T-helper 1 cell treated with Interleukin-12 subunit alpha and Interleukin-12 subunit beta and Interleukin-4 antibody, amounts not matched to agents 30 ng/mL and 1 ng/mL, for 36 hours (primary cell): ENCODE results near the gene PPFIA1. TPM values are rescaled to one million over a fixed set of nuclear protein-coding genes. Genes with fewer than 3 reads are reported as not detected.
"Not testable (repeated sequence)": the region's sequence is repeated elsewhere in the genome, so short reads cannot be mapped to it uniquely, and the experiment has no call there.

Experiments used
- intact Hi-C: fragments of 100-400 bp; cut with micrococcal nuclease; formaldehyde crosslinking; loops from one replicate; pipeline ENCODE4 v1.15.1; 2024
- total RNA-seq: library from RNA; stranded (reverse); gene quantifications from 2 replicates; pipeline ENCODE4 v1.2.3, GENCODE V29; 2022

PPFIA1 gene
- total RNA-seq, 1 donor from 2014 or later = 42.1 TPM

GRCh38 chr11:70250876-70251658 lies 19.4 kb upstream of the PPFIA1 start:
- intact Hi-C loops = no loop called here

- intact Hi-C loops = no loop called here
Observed at GRCh38 chr11:70251659-70252321, 18.7 kb upstream of the PPFIA1 start.

- intact Hi-C loops = no loop called here
Observed at GRCh38 chr11:70252844-70253243, 17.6 kb upstream of the PPFIA1 start.

GRCh38 chr11:70255477-70256116 lies 14.9 kb upstream of the PPFIA1 start:
- intact Hi-C loops = no loop called here

- intact Hi-C loops = not testable (repeated sequence)
Observed at GRCh38 chr11:70259077-70259476, 11.4 kb upstream of the PPFIA1 start.

GRCh38 chr11:70262951-70263350 lies 7.5 kb upstream of the PPFIA1 start:
- intact Hi-C loops = no loop called here

GRCh38 chr11:70263363-70263762 lies 7.1 kb upstream of the PPFIA1 start:
- intact Hi-C loops = no loop called here

GRCh38 chr11:70265341-70265740 lies 5.1 kb upstream of the PPFIA1 start:
- intact Hi-C loops = no loop called here

- intact Hi-C loops = no loop called here
Observed at GRCh38 chr11:70267405-70267950, 3.0 kb upstream of the PPFIA1 start.

- intact Hi-C loops = no loop called here
Observed at GRCh38 chr11:70268526-70268925, 2.0 kb upstream of the PPFIA1 start.

GRCh38 chr11:70270877-70271648 lies 573 bp downstream of the PPFIA1 start:
- intact Hi-C loops = loop anchor here (1.0 to 2.0 kb wide), 6 partner anchors 67 to 1516 kb away; partner anchors contain the start of genes CTTN, LTO1, NADSYN1 and TPCN2

GRCh38 chr11:70271649-70271953 lies 1.1 kb downstream of the PPFIA1 start:
- intact Hi-C loops = loop anchor here (2.0 kb wide), 2 partner anchors 1181 to 1515 kb away; partner anchors contain the start of gene NADSYN1

GRCh38 chr11:70272009-70272408 lies 1.5 kb downstream of the PPFIA1 start:
- intact Hi-C loops = no loop called here

GRCh38 chr11:70278994-70279393 lies 8.5 kb downstream of the PPFIA1 start:
- intact Hi-C loops = no loop called here

GRCh38 chr11:70281156-70281609 lies 10.7 kb downstream of the PPFIA1 start:
- intact Hi-C loops = no loop called here

- intact Hi-C loops = no loop called here
Observed at GRCh38 chr11:70282012-70282411, 11.5 kb downstream of the PPFIA1 start.

- intact Hi-C loops = no loop called here
Observed at GRCh38 chr11:70288721-70289120, 18.2 kb downstream of the PPFIA1 start.

- intact Hi-C loops = no loop called here
Observed at GRCh38 chr11:70289582-70289981, 19.1 kb downstream of the PPFIA1 start.

GRCh38 chr11:70290361-70291065 lies 20.0 kb downstream of the PPFIA1 start:
- intact Hi-C loops = no loop called here

- intact Hi-C loops = no loop called here
Observed at GRCh38 chr11:70292166-70292565, 21.7 kb downstream of the PPFIA1 start.

- intact Hi-C loops = no loop called here
Observed at GRCh38 chr11:70292863-70293262, 22.4 kb downstream of the PPFIA1 start.
